Femur (tissue), 1 donor: Measurements from ENCODE around the gene DLK2.
"Not testable (repeated sequence)": the region's sequence is repeated elsewhere in the genome, so short reads cannot be mapped to it uniquely, and the experiment has no call there.

Experiments
- DNase-seq: peaks from one replicate; pipeline ENCODE4 v3.0.0-alpha.2; 2017

Gene DLK2

DNA sequence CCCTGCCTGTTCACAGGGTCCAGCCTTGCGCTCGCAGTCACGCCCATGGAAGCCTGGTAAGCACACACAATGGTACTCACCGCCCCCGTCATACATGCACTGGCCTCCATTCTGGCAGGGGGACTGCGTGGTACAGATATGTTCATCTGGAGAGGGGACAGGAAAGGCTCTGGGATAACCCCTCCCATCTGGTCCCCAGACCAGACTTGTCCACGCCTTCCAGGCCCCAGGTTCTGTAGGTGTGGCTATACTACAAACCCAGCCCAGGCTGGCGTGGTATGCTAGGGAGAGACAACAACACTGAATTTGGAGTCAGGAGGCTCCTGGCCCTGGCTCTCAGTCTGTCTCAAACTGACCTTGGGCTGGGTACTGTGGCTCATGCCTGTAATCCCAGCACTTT lies 3.4 kb downstream of the DLK2 start:
- no peak for DNase-seq

DNA sequence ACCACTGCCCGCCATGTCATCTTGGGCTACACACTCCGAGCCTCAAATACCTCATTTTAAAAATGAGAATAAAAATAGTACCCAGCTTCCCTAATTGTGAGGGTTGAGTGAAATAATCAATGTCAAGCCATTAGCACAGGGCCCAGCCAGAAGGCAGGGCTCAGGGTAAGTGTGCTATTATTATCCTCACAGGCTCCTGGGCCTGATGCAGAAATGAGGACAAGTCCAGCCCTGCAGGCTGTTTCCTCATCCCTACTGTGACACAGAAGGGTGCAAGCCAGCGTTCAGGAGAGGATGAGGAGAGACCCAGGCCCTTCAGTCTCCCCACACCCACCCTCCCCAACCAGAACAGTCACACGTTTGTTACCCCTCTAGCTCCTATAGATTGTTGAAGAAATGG lies 4.0 kb downstream of the DLK2 start:
- DNase-seq, result no peak

DNA sequence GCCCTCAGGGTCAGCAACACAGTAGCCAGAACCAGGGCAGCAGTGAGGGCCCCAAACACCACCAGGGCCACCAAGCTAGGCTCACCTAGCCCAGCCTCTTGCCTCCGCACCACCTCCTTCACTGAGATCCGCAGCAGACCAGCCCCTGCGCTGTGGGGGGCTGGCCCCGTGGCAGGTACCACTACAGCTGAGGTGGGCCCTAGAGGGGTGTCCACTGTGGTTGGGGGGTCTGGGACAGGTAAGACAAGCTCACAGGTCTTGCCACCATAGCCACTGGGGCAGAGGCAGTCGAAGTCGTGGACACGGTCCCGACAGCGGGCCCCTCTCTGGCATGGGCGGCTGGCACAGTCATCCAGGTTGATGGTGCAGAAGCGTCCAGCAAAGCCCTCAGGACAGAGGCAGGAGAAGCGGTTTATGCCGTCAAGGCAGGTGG lies 4.6 kb downstream of the DLK2 start:
- no peak for DNase-seq

- DNase-seq, result no peak
Measured at GRCh38 chr6:43448916-43449315, 6.4 kb downstream of the DLK2 start.

- no peak for DNase-seq
Measured at GRCh38 chr6:43447604-43448003, 7.7 kb downstream of the DLK2 start.

DNA sequence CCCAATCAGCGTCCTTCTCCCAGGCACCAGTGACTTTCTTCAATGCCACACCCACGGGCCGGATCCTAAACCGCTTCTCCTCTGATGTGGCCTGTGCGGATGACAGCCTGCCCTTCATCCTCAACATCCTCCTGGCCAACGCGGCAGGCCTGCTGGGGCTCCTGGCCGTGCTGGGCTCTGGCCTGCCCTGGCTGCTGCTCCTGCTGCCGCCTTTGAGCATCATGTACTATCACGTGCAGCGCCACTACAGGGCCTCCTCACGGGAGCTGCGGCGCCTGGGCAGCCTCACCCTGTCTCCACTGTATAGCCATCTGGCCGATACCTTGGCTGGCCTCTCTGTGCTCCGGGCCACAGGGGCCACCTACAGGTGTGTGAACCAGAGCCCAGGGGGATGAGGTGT lies 9.8 kb downstream of the DLK2 start:
- DNase-seq, result no peak

DNA sequence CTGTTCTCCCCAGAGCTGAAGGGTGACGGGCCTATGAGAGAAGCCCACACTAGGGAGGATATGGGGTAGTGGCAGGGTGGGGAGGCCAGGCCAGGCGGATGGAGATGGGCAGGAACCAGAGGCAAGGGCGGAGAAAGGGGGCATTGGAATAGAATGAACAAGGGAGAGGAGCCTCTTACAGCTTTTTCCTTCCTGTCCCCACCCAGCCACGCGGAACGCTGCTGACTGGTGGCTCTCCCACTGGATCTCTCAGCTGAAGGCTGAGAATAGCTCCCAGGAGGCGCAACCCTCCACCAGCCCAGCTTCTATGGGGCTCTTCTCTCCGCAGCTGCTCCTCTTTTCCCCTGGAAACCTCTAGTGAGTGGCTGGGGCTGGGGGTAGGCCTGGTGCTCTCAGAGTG lies 10.8 kb downstream of the DLK2 start:
- no peak for DNase-seq

DNA sequence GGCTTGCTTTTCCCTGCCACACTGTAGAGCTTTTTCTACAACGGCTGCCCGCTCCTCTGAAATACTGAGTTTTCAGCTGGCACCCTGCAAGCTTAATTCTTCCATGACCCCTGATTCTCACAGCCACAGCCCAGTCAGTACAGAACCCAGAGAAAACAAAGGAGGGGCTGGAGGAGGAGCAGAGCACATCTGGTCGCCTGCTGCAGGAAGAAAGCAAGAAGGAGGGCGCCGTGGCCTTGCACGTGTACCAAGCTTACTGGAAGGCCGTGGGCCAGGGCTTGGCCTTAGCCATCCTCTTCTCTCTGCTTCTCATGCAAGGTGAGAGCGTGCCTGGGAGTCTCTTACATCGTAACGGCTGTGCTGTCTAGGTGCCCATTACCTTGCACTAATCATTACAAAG lies 11.3 kb downstream of the DLK2 start:
- no peak for DNase-seq

- DNase-seq, result no peak
Measured at GRCh38 chr6:43442935-43443334, 12.4 kb downstream of the DLK2 start.

- no peak for DNase-seq
Measured at GRCh38 chr6:43437700-43438099, 17.6 kb downstream of the DLK2 start.

DNA sequence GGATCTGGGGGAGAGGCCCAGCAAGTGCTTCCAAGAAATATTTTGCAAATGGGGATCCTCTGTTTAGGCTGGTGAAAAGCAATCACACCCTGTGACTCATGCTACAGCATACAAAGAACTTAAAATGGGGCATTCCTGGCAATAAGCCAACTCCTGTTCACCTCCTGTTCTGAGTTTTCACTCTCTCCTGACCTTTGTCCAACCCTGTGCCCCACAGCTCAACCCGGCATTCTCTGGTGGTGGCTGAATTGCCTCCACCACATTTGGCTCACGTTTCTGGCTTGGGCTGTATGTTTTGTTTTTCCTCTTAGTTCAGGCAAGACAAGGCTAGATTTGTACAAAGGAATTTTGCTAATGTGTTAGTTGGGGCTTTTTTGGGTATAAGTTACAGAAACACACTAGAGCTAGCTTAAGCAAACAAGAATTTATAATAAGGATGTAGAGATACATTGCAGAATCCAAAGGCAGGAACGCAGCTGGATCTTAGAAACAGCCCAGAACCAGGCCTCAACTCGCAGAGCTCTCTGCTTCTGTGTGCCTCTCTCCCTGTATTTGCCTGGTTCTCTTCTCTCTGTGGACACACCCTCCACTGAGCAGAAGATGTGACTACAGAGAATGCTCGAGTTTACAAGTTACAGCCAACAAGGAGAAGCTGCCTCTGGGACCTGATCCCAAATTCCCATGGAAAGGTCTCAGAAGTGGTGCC lies 18.6 kb downstream of the DLK2 start:
- no peak for DNase-seq

- no peak for DNase-seq
Measured at GRCh38 chr6:43435682-43436437, 19.5 kb downstream of the DLK2 start.

GRCh38 chr6:43434943-43435342 lies 20.4 kb downstream of the DLK2 start:
- DNase-seq, result no peak

- DNase-seq, result no peak
Measured at GRCh38 chr6:43434001-43434840, 21.1 kb downstream of the DLK2 start.

GRCh38 chr6:43433148-43433547 lies 22.2 kb downstream of the DLK2 start:
- no peak for DNase-seq

- DNase-seq, result no peak
Measured at GRCh38 chr6:43432009-43432945, 23.1 kb downstream of the DLK2 start.

DNA sequence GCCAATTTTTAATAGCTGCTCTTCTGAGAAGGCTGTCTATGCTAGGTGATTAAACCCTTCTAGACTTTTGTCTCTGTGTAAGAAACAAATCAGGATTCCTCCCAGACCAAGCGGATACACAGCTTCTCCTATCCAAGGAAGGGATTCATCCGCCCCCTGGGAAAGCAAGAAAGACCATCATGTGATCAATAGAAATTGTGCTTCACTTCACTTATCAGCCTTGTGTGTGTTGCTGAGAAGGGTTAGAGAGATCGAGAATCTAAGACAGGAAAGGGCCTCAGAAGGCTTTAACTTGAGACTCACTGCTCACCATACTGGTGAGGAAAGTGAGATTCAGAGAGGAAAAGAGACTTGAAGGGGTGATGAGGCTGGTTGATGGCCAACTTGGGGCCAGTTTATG lies 26.5 kb downstream of the DLK2 start:
- no peak for DNase-seq

GRCh38 chr6:43428112-43428570 lies 27.2 kb downstream of the DLK2 start:
- no peak for DNase-seq

GRCh38 chr6:43427406-43428111 lies 27.8 kb downstream of the DLK2 start, which contains the start of gene ABCC10:
ABCC10 (plus strand) TSS chr6:43427541; CDS start chr6:43427979, 438 bp downstream.
- DNase-seq, result peak; percentile 97

GRCh38 chr6:43426928-43427405 lies 28.4 kb downstream of the DLK2 start:
- DNase-seq, result no peak

DNA sequence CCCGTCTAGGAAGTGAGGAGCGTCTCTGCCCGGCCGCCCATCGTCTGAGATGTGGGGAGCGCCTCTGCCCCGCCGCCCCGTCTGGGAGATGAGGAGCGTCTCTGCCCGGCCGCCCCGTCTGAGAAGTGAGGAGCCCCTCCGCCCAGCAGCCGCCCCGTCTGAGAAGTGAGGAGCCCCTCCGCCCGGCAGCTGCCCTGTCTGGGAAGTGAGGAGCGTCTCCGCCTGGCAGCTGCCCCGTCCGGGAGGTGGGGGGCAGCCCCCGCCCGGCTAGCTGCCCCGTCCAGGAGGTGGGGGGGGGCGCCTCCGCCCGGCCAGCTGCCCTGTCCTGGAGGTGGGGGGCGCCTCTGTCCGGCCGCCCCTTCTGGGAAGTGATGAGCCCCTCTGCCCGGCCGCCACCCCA lies 30.3 kb downstream of the DLK2 start:
- not testable (repeated sequence) for DNase-seq
